HepG2 (cell line): ENCODE measurements around the gene HIF3A. TPM values are rescaled to one million over a fixed set of nuclear protein-coding genes. Genes with fewer than 3 reads are reported as not detected.

Source experiments
- ARNTL ChIP-seq: sonication (generic); formaldehyde crosslinking; IDR thresholded peaks from 2 replicates; pipeline ENCODE4 v1.4.0; 2020; ENCODE audit warnings: mild to moderate bottlenecking, missing genetic modification reagents
- BCL6 ChIP-seq: IDR thresholded peaks from 2 replicates; pipeline ENCODE4 v1.6.1; 2016; ENCODE audit warnings: missing genetic modification reagents, missing compliant biosample characterization
- CEBPG ChIP-seq: IDR thresholded peaks from 2 replicates; pipeline ENCODE4 v1.6.1; 2016
- EEA1 ChIP-seq: sonication (generic); formaldehyde crosslinking; IDR thresholded peaks from 2 replicates; pipeline ENCODE4 v1.5.1; 2020; ENCODE audit warnings: mild to moderate bottlenecking, missing genetic modification reagents, borderline replicate concordance
- IKZF4 ChIP-seq: sonication (generic); formaldehyde crosslinking; IDR thresholded peaks from 2 replicates; pipeline ENCODE4 v1.5.1; 2020; ENCODE audit warnings: borderline replicate concordance, mild to moderate bottlenecking, low read depth, missing genetic modification reagents; ENCODE audit errors: not compliant biosample characterization
- JUNB ChIP-seq: sonication (generic); formaldehyde crosslinking; IDR thresholded peaks from 2 replicates; pipeline ENCODE4 v1.8.0; 2022; ENCODE audit warnings: missing genetic modification reagents, mild to moderate bottlenecking, borderline replicate concordance
- PHF20 ChIP-seq: sonication (generic); formaldehyde crosslinking; IDR thresholded peaks from 2 replicates; pipeline ENCODE4 v1.5.0; 2020; ENCODE audit warnings: mild to moderate bottlenecking, missing genetic modification reagents
- POLR2A ChIP-seq, 2 experiments: IDR thresholded peaks; 2 replicates each; pipeline ENCODE4 v1.6.1; 2011; ENCODE audit warnings: low read depth in 2 of 2, low read length in 2 of 2, mild to moderate bottlenecking in 1 of 2, moderate library complexity in 1 of 2; ENCODE audit not compliant: insufficient read depth in 1 of 2
- SMAD3 ChIP-seq: sonication (generic); formaldehyde crosslinking; IDR thresholded peaks from 2 replicates; pipeline ENCODE4 v1.4.0; 2020; ENCODE audit warnings: missing genetic modification reagents
- SP4 ChIP-seq: sonication (generic); formaldehyde crosslinking; IDR thresholded peaks from 2 replicates; pipeline ENCODE4 v1.8.1; 2023; ENCODE audit warnings: mild to moderate bottlenecking, missing genetic modification reagents
- SRF ChIP-seq: IDR thresholded peaks from 2 replicates; pipeline ENCODE4 v1.6.1; 2011; ENCODE audit warnings: mild to moderate bottlenecking, low read depth, low read length, moderate library complexity
- ZBTB7B ChIP-seq: sonication (generic); formaldehyde crosslinking; IDR thresholded peaks from 2 replicates; pipeline ENCODE4 v1.4.0; 2020; ENCODE audit warnings: missing genetic modification reagents
- ZNF598 ChIP-seq: sonication (generic); formaldehyde crosslinking; IDR thresholded peaks from 2 replicates; pipeline ENCODE4 v1.5.1; 2020; ENCODE audit warnings: mild to moderate bottlenecking, missing genetic modification reagents, borderline replicate concordance
- polyA plus RNA-seq, 8 experiments: library from polyadenylated mRNA; depleted of rRNA in 3 of 8; stranded (reverse) in 7 of 8; unstranded in 1 of 8; fragments of >200 nt; fragmentation: Illumina TruSeq in 4 of 8; extraction: Trizol in 4 of 8; gene quantifications; 2 replicates each; pipeline versions ENCODE4 v1.2.1 to v1.2.3, GENCODE V29; 2011 to 2016; ENCODE audit warnings: low read depth in 4 of 8, missing spikeins in 1 of 8, mixed read lengths in 1 of 8; ENCODE audit not compliant: insufficient read depth in 1 of 8
- total RNA-seq, 5 experiments: library from RNA; depleted of rRNA; stranded (reverse); fragments of >200 nt; fragmentation: Illumina TruSeq; extraction: Trizol; gene quantifications; 2 replicates each; pipeline ENCODE4 v1.2.3, GENCODE V29; 2016; ENCODE audit warnings: low read depth in 1 of 5
- TF ChIP-seq, protein P1 (sequence below): sonication (generic); formaldehyde crosslinking; IDR thresholded peaks from 2 replicates; pipeline ENCODE4 v1.4.0; 2020; ENCODE audit warnings: missing genetic modification reagents, mild to moderate bottlenecking, borderline replicate concordance
- TF ChIP-seq, protein P2 (sequence below): IDR thresholded peaks from 2 replicates; pipeline ENCODE4 v1.6.1; 2016; ENCODE audit warnings: mild to moderate bottlenecking, missing biosample characterization, missing genetic modification reagents
- TF ChIP-seq, protein P3 (sequence below): sonication (generic); formaldehyde crosslinking; IDR thresholded peaks from 2 replicates; pipeline ENCODE4 v1.8.1; 2023; ENCODE audit warnings: mild to moderate bottlenecking, inconsistent platforms, moderate library complexity, missing genetic modification reagents, borderline replicate concordance
- TF ChIP-seq, protein P4 (sequence below): sonication (generic); formaldehyde crosslinking; IDR thresholded peaks from 2 replicates; pipeline ENCODE4 v1.8.0; 2022; ENCODE audit warnings: missing genetic modification reagents, mild to moderate bottlenecking, borderline replicate concordance
- TF ChIP-seq, protein P5 (sequence below): sonication (generic); formaldehyde crosslinking; IDR thresholded peaks from 2 replicates; pipeline ENCODE4 v1.4.0; 2020; ENCODE audit warnings: mild to moderate bottlenecking, missing genetic modification reagents
- TF ChIP-seq, protein P6 (sequence below): sonication (generic); formaldehyde crosslinking; IDR thresholded peaks from 2 replicates; pipeline ENCODE4 v1.4.0; 2020; ENCODE audit warnings: missing genetic modification reagents
- TF ChIP-seq, protein P7 (sequence below): sonication (generic); formaldehyde crosslinking; IDR thresholded peaks from 2 replicates; pipeline ENCODE4 v1.8.1; 2023; ENCODE audit warnings: missing genetic modification reagents, mild to moderate bottlenecking, borderline replicate concordance

Gene HIF3A
- total and polyA plus RNA-seq, 2 of the 13 experiments (the other 11 are each of a cell fraction or from before 2014, with no cell fraction given), result 0.09 to 0.22 TPM

DNA sequence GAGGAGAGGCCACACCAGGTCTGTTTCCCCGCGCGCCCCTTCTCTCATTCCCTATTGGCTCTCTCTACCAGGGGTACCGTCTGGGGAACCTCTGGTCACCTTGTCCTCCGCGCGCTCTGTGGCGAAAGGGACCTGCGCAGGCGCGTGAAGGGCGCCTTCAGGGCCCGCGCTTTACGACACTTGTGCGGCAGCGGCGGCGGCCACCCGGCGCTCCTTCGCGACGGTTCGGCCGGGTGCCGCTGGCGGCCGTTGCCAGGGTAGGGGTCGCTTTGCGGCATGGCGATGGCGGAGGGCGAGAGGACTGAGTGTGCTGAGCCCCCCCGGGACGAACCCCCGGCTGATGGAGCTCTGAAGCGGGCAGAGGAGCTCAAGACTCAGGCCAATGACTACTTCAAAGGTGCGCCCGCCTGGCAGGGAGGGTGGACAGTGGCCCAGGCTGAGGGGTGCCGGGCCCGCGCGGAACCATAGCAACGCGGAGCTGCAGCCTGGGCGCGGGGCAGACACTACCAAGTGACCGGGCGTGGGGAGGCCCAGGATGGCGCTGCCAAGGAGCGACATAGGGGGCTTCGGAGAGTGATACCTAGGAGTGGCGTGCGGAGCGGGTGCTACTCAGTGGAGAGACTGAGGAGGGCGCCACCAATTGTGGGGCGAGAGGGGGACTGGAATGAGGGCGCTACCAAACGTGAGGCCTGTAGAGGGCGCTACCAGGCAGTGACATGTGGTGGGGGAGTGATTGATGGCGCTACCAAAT lies 50.2 kb downstream of the HIF3A start, which contains the start of gene PPP5C (continued):
- TF ChIP-seq, protein P1, sequence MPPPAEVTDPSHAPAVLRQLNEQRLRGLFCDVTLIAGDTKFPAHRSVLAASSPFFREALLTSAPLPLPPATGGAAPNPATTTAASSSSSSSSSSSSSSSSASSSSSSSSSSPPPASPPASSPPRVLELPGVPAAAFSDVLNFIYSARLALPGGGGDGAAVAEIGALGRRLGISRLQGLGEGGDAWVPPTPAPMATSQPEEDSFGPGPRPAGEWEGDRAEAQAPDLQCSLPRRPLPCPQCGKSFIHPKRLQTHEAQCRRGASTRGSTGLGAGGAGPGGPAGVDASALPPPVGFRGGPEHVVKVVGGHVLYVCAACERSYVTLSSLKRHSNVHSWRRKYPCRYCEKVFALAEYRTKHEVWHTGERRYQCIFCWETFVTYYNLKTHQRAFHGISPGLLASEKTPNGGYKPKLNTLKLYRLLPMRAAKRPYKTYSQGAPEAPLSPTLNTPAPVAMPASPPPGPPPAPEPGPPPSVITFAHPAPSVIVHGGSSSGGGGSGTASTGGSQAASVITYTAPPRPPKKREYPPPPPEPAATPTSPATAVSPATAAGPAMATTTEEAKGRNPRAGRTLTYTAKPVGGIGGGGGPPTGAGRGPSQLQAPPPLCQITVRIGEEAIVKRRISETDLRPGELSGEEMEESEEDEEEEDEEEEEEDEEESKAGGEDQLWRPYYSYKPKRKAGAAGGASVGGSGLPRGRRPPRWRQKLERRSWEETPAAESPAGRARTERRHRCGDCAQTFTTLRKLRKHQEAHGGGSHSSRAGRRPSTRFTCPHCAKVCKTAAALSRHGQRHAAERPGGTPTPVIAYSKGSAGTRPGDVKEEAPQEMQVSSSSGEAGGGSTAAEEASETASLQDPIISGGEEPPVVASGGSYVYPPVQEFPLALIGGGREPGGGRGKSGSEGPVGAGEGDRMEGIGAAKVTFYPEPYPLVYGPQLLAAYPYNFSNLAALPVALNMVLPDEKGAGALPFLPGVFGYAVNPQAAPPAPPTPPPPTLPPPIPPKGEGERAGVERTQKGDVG, result peak; percentile 40; the same call in 1 of the 2 replicates
- TF ChIP-seq PHF20 (CRISPR knock-in tag), result peak; percentile 56; the same call in 1 of the 2 replicates
- TF ChIP-seq, protein P2, sequence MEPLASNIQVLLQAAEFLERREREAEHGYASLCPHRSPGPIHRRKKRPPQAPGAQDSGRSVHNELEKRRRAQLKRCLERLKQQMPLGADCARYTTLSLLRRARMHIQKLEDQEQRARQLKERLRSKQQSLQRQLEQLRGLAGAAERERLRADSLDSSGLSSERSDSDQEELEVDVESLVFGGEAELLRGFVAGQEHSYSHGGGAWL, result peak; percentile 56; the same call in 1 of the 2 replicates
- TF ChIP-seq IKZF4 (CRISPR knock-in tag), result no peak
- TF ChIP-seq JUNB (CRISPR knock-in tag), result 0 out of 2 replicates have a peak, but pooled peaks have one; percentile 18
- TF ChIP-seq, protein P3, sequence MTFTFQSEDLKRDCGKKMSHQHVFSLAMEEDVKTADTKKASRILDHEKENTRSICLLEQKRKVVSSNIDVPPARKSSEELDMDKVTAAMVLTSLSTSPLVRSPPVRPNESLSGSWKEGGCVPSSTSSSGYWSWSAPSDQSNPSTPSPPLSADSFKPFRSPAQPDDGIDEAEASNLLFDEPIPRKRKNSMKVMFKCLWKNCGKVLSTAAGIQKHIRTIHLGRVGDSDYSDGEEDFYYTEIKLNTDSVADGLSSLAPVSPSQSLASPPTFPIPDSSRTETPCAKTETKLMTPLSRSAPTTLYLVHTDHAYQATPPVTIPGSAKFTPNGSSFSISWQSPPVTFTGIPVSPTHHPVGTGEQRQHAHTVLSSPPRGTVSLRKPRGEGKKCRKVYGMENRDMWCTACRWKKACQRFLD (CRISPR knock-in tag), result peak; percentile 84; the same call in 1 of the 2 replicates
- TF ChIP-seq BCL6 (CRISPR knock-in tag), result no peak
- TF ChIP-seq ZNF598 (CRISPR knock-in tag), result 0 out of 2 replicates have a peak, but pooled peaks have one; percentile 29
- TF ChIP-seq, protein P4, sequence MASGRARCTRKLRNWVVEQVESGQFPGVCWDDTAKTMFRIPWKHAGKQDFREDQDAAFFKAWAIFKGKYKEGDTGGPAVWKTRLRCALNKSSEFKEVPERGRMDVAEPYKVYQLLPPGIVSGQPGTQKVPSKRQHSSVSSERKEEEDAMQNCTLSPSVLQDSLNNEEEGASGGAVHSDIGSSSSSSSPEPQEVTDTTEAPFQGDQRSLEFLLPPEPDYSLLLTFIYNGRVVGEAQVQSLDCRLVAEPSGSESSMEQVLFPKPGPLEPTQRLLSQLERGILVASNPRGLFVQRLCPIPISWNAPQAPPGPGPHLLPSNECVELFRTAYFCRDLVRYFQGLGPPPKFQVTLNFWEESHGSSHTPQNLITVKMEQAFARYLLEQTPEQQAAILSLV (CRISPR knock-in tag), result peak; percentile 70; the same call in 1 of the 2 replicates
- TF ChIP-seq, protein P5, sequence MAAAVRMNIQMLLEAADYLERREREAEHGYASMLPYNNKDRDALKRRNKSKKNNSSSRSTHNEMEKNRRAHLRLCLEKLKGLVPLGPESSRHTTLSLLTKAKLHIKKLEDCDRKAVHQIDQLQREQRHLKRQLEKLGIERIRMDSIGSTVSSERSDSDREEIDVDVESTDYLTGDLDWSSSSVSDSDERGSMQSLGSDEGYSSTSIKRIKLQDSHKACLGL (CRISPR knock-in tag), result peak; percentile 66
- peak; percentile 24; the same call in 1 of the 2 replicates for TF ChIP-seq SP4 (CRISPR knock-in tag)
- TF ChIP-seq SRF, result no peak
- TF ChIP-seq EEA1, result 0 out of 2 replicates have a peak, but pooled peaks have one; percentile 62
- TF ChIP-seq, protein P6, sequence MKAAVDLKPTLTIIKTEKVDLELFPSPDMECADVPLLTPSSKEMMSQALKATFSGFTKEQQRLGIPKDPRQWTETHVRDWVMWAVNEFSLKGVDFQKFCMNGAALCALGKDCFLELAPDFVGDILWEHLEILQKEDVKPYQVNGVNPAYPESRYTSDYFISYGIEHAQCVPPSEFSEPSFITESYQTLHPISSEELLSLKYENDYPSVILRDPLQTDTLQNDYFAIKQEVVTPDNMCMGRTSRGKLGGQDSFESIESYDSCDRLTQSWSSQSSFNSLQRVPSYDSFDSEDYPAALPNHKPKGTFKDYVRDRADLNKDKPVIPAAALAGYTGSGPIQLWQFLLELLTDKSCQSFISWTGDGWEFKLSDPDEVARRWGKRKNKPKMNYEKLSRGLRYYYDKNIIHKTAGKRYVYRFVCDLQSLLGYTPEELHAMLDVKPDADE, result no peak
- peak; percentile 63 to 80 for TF ChIP-seq POLR2A (IDR thresholded peaks at IDR 0.05; ENCODE audit: insufficient read depth in 1 of 2, low read depth in 2 of 2, low read length in 2 of 2)
- TF ChIP-seq SMAD3 (CRISPR knock-in tag), result no peak
- TF ChIP-seq, protein P7, sequence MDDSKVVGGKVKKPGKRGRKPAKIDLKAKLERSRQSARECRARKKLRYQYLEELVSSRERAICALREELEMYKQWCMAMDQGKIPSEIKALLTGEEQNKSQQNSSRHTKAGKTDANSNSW (CRISPR knock-in tag), result 0 out of 2 replicates have a peak, but pooled peaks have one; percentile 32
- peak; percentile 55; the same call in 1 of the 2 replicates for TF ChIP-seq ZBTB7B
- peak; percentile 5; the same call in 1 of the 2 replicates for TF ChIP-seq CEBPG (CRISPR knock-in tag)
- peak; percentile 61; the same call in 1 of the 2 replicates for TF ChIP-seq ARNTL (CRISPR knock-in tag)
